PC-9 (cell line): ENCODE measurements around the gene MS4A7.
"Not testable (repeated sequence)": the region's sequence is repeated elsewhere in the genome, so short reads cannot be mapped to it uniquely, and the experiment has no call there.

ENCODE experiments used
- CTCF ChIP-seq: fragments of 200-600 bp; sonication (generic); conservative IDR thresholded peaks from 2 replicates; pipeline ENCODE4 v1.6.1; 2017; ENCODE audit warnings: mixed run types, antibody characterized with exemption, mild to moderate bottlenecking, moderate library complexity
- EZH2 ChIP-seq: fragments of 200-600 bp; sonication (generic); IDR thresholded peaks from 2 replicates; pipeline ENCODE4 v1.8.0; 2017; ENCODE audit warnings: antibody characterized with exemption, low read depth

- TF ChIP-seq CTCF, EZH2: not testable (repeated sequence)
These were observed 11.9 kb upstream of the MS4A7 start for GRCh38 chr11:60366262-60366904.
